Fibroblast of pulmonary artery (primary cell): ENCODE data around the gene FAM120A.

ENCODE experiments used
- DNase-seq: peaks from one replicate; pipeline ENCODE4 v3.0.0-alpha.2; 2010; ENCODE audit warnings: low read depth
- H3K4me3 ChIP-seq: replicated peaks from 2 replicates; pipeline ENCODE4 v1.5.1; 2011; ENCODE audit warnings: low read depth, mild to moderate bottlenecking, control low read depth, low read length, moderate library complexity
- CTCF ChIP-seq: IDR thresholded peaks from 2 replicates; pipeline ENCODE4 v1.5.1; 2011; ENCODE audit warnings: mild to moderate bottlenecking, control low read depth, low read length, inconsistent platforms; ENCODE audit errors: missing control alignments

The FAM120A gene

GRCh38 chr9:93587651-93588347 is 136.3 kb downstream of the FAM120A start:
- no peak overlapping the region for H3K4me3 ChIP-seq
- no peak for DNase-seq
- TF ChIP-seq CTCF, result peak; percentile 21

- no peak for TF ChIP-seq CTCF
- no peak for DNase-seq
- no peak overlapping the region for H3K4me3 ChIP-seq
Measured at GRCh38 chr9:93588641-93589609, 137.4 kb downstream of the FAM120A start.

- TF ChIP-seq CTCF, result no peak
- no peak overlapping the region for H3K4me3 ChIP-seq
- no peak for DNase-seq
Measured at GRCh38 chr9:93589688-93590087, 138.2 kb downstream of the FAM120A start.

GRCh38 chr9:93590609-93591234 is 139.2 kb downstream of the FAM120A start:
- no peak for DNase-seq
- no peak overlapping the region for H3K4me3 ChIP-seq
- TF ChIP-seq CTCF, result no peak

GRCh38 chr9:93591301-93592007 is 140.0 kb downstream of the FAM120A start:
- no peak overlapping the region for H3K4me3 ChIP-seq
- DNase-seq, result no peak
- no peak for TF ChIP-seq CTCF

- no peak for DNase-seq
- no peak for TF ChIP-seq CTCF
- no peak overlapping the region for H3K4me3 ChIP-seq
Measured at GRCh38 chr9:93592008-93592642, 140.6 kb downstream of the FAM120A start.
